HepG2 (cell line): ENCODE measurements around the gene SIAH3.

Experiments
- BRCA1 ChIP-seq: sonication (generic); formaldehyde crosslinking; IDR thresholded peaks from 2 replicates; pipeline ENCODE4 v1.4.0; 2020; ENCODE audit warnings: missing genetic modification reagents
- FOXK1 ChIP-seq: sonication (generic); formaldehyde crosslinking; IDR thresholded peaks from 2 replicates; pipeline ENCODE4 v1.4.0; 2020; ENCODE audit warnings: low read depth, missing genetic modification reagents, borderline replicate concordance
- JUNB ChIP-seq: sonication (generic); formaldehyde crosslinking; IDR thresholded peaks from 2 replicates; pipeline ENCODE4 v1.8.0; 2022; ENCODE audit warnings: missing genetic modification reagents, mild to moderate bottlenecking, borderline replicate concordance
- POLR2A ChIP-seq, 2 experiments: IDR thresholded peaks; 2 replicates each; pipeline ENCODE4 v1.6.1; 2011; ENCODE audit warnings: low read depth in 2 of 2, low read length in 2 of 2, mild to moderate bottlenecking in 1 of 2, moderate library complexity in 1 of 2; ENCODE audit not compliant: insufficient read depth in 1 of 2
- TF ChIP-seq, protein P1 (sequence below): sonication (generic); formaldehyde crosslinking; IDR thresholded peaks from 2 replicates; pipeline ENCODE4 v1.5.0; 2020; ENCODE audit warnings: mild to moderate bottlenecking, missing genetic modification reagents, borderline replicate concordance

- TF ChIP-seq POLR2A (IDR thresholded peaks at IDR 0.05; ENCODE audit: insufficient read depth in 1 of 2, low read depth in 2 of 2, low read length in 2 of 2) (no peak), JUNB (CRISPR knock-in tag) (no peak), FOXK1 (CRISPR knock-in tag) (no peak), BRCA1 (CRISPR knock-in tag) (no peak)
- TF ChIP-seq, protein P1, sequence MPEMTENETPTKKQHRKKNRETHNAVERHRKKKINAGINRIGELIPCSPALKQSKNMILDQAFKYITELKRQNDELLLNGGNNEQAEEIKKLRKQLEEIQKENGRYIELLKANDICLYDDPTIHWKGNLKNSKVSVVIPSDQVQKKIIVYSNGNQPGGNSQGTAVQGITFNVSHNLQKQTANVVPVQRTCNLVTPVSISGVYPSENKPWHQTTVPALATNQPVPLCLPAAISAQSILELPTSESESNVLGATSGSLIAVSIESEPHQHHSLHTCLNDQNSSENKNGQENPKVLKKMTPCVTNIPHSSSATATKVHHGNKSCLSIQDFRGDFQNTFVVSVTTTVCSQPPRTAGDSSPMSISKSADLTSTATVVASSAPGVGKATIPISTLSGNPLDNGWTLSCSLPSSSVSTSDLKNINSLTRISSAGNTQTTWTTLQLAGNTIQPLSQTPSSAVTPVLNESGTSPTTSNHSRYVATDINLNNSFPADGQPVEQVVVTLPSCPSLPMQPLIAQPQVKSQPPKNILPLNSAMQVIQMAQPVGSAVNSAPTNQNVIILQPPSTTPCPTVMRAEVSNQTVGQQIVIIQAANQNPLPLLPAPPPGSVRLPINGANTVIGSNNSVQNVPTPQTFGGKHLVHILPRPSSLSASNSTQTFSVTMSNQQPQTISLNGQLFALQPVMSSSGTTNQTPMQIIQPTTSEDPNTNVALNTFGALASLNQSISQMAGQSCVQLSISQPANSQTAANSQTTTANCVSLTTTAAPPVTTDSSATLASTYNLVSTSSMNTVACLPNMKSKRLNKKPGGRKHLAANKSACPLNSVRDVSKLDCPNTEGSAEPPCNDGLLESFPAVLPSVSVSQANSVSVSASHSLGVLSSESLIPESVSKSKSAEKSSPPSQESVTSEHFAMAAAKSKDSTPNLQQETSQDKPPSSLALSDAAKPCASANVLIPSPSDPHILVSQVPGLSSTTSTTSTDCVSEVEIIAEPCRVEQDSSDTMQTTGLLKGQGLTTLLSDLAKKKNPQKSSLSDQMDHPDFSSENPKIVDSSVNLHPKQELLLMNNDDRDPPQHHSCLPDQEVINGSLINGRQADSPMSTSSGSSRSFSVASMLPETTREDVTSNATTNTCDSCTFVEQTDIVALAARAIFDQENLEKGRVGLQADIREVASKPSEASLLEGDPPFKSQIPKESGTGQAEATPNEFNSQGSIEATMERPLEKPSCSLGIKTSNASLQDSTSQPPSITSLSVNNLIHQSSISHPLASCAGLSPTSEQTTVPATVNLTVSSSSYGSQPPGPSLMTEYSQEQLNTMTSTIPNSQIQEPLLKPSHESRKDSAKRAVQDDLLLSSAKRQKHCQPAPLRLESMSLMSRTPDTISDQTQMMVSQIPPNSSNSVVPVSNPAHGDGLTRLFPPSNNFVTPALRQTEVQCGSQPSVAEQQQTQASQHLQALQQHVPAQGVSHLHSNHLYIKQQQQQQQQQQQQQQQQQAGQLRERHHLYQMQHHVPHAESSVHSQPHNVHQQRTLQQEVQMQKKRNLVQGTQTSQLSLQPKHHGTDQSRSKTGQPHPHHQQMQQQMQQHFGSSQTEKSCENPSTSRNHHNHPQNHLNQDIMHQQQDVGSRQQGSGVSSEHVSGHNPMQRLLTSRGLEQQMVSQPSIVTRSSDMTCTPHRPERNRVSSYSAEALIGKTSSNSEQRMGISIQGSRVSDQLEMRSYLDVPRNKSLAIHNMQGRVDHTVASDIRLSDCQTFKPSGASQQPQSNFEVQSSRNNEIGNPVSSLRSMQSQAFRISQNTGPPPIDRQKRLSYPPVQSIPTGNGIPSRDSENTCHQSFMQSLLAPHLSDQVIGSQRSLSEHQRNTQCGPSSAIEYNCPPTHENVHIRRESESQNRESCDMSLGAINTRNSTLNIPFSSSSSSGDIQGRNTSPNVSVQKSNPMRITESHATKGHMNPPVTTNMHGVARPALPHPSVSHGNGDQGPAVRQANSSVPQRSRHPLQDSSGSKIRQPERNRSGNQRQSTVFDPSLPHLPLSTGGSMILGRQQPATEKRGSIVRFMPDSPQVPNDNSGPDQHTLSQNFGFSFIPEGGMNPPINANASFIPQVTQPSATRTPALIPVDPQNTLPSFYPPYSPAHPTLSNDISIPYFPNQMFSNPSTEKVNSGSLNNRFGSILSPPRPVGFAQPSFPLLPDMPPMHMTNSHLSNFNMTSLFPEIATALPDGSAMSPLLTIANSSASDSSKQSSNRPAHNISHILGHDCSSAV (CRISPR knock-in tag) = no peak
Measured at GRCh38 chr13:45787346-45787745, 64.2 kb downstream of the SIAH3 start.
